Ishikawa (cell line): Measurements from ENCODE around the gene TMEM184C.

Experiments
- EGR1 ChIP-seq: IDR thresholded peaks from 2 replicates; pipeline ENCODE4 v1.6.1; 2012
- REST ChIP-seq: IDR thresholded peaks from 2 replicates; pipeline ENCODE4 v1.6.1; 2012; ENCODE audit warnings: low read depth, mild to moderate bottlenecking
- TAF1 ChIP-seq: IDR thresholded peaks from 2 replicates; pipeline ENCODE4 v1.6.1; 2012; ENCODE audit warnings: low read depth, mild to moderate bottlenecking
- YY1 ChIP-seq: IDR thresholded peaks from 2 replicates; pipeline ENCODE4 v1.6.1; 2012; ENCODE audit warnings: low read depth

- TF ChIP-seq TAF1 (no peak), REST (no peak), EGR1 (no peak), YY1 (no peak)
Measured at GRCh38 chr4:147638365-147638764, 21.2 kb downstream of the TMEM184C start.
